ENCODE measurements around the gene CPNE8. TPM values are rescaled to one million over a fixed set of nuclear protein-coding genes. Genes with fewer than 3 reads are reported as not detected.

Gene CPNE8
- total RNA-seq, 4 donors from 2014 or later: 3.8 to 7.0 (median 4.6) TPM

GRCh38 chr12:38878986-38879385 lies 26.4 kb downstream of the CPNE8 start:
- no peak for ATAC-seq
- H3K36me3 ChIP-seq: no peaks in the 10 kb centered on the region
- no peaks in the 10 kb centered on the region for H3K4me1 ChIP-seq
- H3K4me3 ChIP-seq: no peak overlapping the region
- intact Hi-C loops (cut with DNase I; ENCODE audit: low total_unique reads) (no loop called here), in situ Hi-C loops (cut with MboI; ENCODE audit: low sequenced_read_pairs in 4 of 4) (no loop called here)
- no peak overlapping the region for H3K27ac ChIP-seq
- no peaks in the 10 kb centered on the region for H3K9me3 ChIP-seq
- no peaks in the 10 kb centered on the region for H3K27me3 ChIP-seq
- DNase-seq: no peak
- TF ChIP-seq CTCF (IDR thresholded peaks at IDR 0.05 in 4 of 5, conservative IDR thresholded peaks at IDR 0.05 in 1 of 5): no peak
- no peak for TF ChIP-seq POLR2A (IDR thresholded peaks at IDR 0.05)

- no peak overlapping the region for H3K27ac ChIP-seq
- no peak for DNase-seq
- intact Hi-C loops (cut with DNase I; ENCODE audit: low total_unique reads) (no loop called here), in situ Hi-C loops (cut with MboI; ENCODE audit: low sequenced_read_pairs in 4 of 4) (no loop called here)
- no peak for ATAC-seq
- H3K27me3 ChIP-seq: no peaks in the 10 kb centered on the region
- no peaks in the 10 kb centered on the region for H3K4me1 ChIP-seq
- TF ChIP-seq POLR2A (IDR thresholded peaks at IDR 0.05): no peak
- no peak for TF ChIP-seq CTCF (IDR thresholded peaks at IDR 0.05 in 4 of 5, conservative IDR thresholded peaks at IDR 0.05 in 1 of 5)
- no peaks in the 10 kb centered on the region for H3K36me3 ChIP-seq
- no peaks in the 10 kb centered on the region for H3K9me3 ChIP-seq
- H3K4me3 ChIP-seq: no peak overlapping the region
Measured at GRCh38 chr12:38878333-38878705, 27.1 kb downstream of the CPNE8 start.

GRCh38 chr12:38875586-38876228 lies 29.7 kb downstream of the CPNE8 start:
- H3K27me3 ChIP-seq: no peaks in the 10 kb centered on the region
- in situ Hi-C loops (cut with MboI; ENCODE audit: low sequenced_read_pairs in 4 of 4) (no loop called here), intact Hi-C loops (cut with DNase I; ENCODE audit: low total_unique reads) (no loop called here)
- no peaks in the 10 kb centered on the region for H3K36me3 ChIP-seq
- H3K9me3 ChIP-seq: no peaks in the 10 kb centered on the region
- no peak for TF ChIP-seq POLR2A (IDR thresholded peaks at IDR 0.05)
- no peak for TF ChIP-seq CTCF (IDR thresholded peaks at IDR 0.05 in 4 of 5, conservative IDR thresholded peaks at IDR 0.05 in 1 of 5)
- ATAC-seq: no peak
- H3K4me1 ChIP-seq: no peaks in the 10 kb centered on the region
- no peak overlapping the region for H3K27ac ChIP-seq
- no peak overlapping the region for H3K4me3 ChIP-seq
- DNase-seq: no peak

GRCh38 chr12:38872561-38872960 lies 32.8 kb downstream of the CPNE8 start:
- Histone ChIP-seq H3K27me3 (no peaks in the 10 kb centered on the region), H3K9me3 (no peaks in the 10 kb centered on the region), H3K36me3 (no peaks in the 10 kb centered on the region), H3K27ac (no peak overlapping the region), H3K4me1 (no peaks in the 10 kb centered on the region), H3K4me3 (no peak overlapping the region)
- TF ChIP-seq CTCF (IDR thresholded peaks at IDR 0.05 in 4 of 5, conservative IDR thresholded peaks at IDR 0.05 in 1 of 5) (no peak), POLR2A (IDR thresholded peaks at IDR 0.05) (no peak)
- no peak for DNase-seq
- in situ Hi-C loops (cut with MboI; ENCODE audit: low sequenced_read_pairs in 4 of 4): no loop called here
- intact Hi-C loops (cut with DNase I; ENCODE audit: low total_unique reads): no loop called here
- no peak for ATAC-seq

- Histone ChIP-seq H3K36me3 (no peaks in the 10 kb centered on the region), H3K27me3 (no peaks in the 10 kb centered on the region), H3K27ac (no peak overlapping the region), H3K9me3 (no peaks in the 10 kb centered on the region), H3K4me3 (no peak overlapping the region), H3K4me1 (no peaks in the 10 kb centered on the region)
- no peak for DNase-seq
- ATAC-seq: no peak
- TF ChIP-seq POLR2A (IDR thresholded peaks at IDR 0.05) (no peak), CTCF (IDR thresholded peaks at IDR 0.05 in 4 of 5, conservative IDR thresholded peaks at IDR 0.05 in 1 of 5) (no peak)
- in situ Hi-C loops (cut with MboI; ENCODE audit: low sequenced_read_pairs in 4 of 4) (no loop called here), intact Hi-C loops (cut with DNase I; ENCODE audit: low total_unique reads) (no loop called here)
Measured at GRCh38 chr12:38872156-38872555, 33.2 kb downstream of the CPNE8 start.
